NOMO-1 treated with DMSO at 0.1 percent for 48 hours (cell line): Measurements from ENCODE around the gene CIT.
"Not testable (repeated sequence)": the region's sequence is repeated elsewhere in the genome, so short reads cannot be mapped to it uniquely, and the experiment has no call there.

Source experiments
- DNase-seq: peaks from one replicate; lab custom pipeline; 2025; ENCODE audit not compliant: unreplicated experiment; lab: John Stamatoyannopoulos, UW

CIT gene, protein sequence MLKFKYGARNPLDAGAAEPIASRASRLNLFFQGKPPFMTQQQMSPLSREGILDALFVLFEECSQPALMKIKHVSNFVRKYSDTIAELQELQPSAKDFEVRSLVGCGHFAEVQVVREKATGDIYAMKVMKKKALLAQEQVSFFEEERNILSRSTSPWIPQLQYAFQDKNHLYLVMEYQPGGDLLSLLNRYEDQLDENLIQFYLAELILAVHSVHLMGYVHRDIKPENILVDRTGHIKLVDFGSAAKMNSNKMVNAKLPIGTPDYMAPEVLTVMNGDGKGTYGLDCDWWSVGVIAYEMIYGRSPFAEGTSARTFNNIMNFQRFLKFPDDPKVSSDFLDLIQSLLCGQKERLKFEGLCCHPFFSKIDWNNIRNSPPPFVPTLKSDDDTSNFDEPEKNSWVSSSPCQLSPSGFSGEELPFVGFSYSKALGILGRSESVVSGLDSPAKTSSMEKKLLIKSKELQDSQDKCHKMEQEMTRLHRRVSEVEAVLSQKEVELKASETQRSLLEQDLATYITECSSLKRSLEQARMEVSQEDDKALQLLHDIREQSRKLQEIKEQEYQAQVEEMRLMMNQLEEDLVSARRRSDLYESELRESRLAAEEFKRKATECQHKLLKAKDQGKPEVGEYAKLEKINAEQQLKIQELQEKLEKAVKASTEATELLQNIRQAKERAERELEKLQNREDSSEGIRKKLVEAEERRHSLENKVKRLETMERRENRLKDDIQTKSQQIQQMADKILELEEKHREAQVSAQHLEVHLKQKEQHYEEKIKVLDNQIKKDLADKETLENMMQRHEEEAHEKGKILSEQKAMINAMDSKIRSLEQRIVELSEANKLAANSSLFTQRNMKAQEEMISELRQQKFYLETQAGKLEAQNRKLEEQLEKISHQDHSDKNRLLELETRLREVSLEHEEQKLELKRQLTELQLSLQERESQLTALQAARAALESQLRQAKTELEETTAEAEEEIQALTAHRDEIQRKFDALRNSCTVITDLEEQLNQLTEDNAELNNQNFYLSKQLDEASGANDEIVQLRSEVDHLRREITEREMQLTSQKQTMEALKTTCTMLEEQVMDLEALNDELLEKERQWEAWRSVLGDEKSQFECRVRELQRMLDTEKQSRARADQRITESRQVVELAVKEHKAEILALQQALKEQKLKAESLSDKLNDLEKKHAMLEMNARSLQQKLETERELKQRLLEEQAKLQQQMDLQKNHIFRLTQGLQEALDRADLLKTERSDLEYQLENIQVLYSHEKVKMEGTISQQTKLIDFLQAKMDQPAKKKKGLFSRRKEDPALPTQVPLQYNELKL (N-terminal part only)

DNA sequence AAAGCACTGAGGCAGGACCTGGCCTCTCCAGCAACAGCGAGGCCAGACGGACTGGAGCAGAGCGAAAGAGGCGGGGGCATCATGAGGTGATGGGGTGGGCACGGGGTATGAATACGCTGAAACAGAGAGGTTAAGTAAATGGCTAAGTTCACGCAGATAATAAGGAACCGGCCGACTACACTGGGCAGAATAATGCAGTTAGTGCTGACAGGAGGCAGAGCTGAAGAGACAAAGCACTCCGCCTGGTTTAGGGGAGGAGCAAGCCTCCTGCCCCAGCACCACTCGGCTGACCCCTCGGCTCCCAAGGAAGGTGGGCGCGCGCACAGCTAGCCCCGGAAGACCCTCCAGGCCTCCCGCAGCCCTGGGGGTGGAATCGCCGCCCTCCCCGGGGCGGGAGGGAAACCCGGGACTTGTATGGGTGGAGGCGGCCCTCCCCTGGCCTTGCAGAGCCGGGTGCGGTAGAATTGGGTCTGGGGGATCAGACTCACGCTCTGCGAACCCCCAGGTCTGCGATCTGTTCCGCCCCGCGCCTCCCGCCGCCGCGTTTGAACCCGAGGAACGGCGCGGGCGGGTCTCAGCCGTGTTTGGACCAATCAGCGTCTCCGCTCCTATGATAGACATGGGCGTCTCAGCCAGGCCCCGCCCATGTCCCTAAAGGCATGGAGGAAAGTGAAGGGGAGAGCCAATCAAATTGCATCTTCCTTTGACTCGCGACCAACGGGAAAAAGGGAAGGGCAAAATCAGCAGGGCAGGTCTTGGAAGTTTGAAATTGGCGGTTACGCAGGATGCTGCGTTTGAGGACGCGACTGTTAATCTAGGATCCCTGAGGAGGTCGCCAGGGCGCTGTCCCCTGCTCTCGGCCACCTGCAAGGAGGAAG lies at the start of gene CIT:
TSS of gene CIT (minus strand) at position 560 of the 878 bp plus-strand sequence. CDS start 1,152 bp downstream, outside the sequence.
- peak; percentile 92 for DNase-seq

DNA sequence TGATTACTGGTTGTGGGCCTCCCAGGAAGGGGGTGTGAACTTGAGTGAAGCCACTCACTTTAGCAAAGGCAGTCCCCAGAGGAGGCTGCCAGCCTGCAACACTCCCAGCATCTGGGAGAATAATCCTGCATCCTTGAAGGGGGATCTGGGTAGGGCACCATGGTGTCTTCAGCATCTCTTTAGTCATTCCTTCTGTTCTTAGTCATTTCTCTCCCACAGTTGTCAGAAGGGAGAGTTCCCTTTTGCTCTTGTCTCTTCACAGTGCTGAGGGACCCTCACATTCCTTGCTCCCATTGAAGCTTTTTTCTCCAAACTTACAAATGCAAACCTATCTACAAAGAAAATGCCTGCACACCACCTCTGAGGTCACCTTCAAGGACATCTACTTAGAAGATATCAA lies 48.1 kb upstream of the CIT start:
- no peak for DNase-seq

- DNase-seq: no peak
Observed at GRCh38 chr12:119920064-119920463, 42.9 kb upstream of the CIT start.

DNA sequence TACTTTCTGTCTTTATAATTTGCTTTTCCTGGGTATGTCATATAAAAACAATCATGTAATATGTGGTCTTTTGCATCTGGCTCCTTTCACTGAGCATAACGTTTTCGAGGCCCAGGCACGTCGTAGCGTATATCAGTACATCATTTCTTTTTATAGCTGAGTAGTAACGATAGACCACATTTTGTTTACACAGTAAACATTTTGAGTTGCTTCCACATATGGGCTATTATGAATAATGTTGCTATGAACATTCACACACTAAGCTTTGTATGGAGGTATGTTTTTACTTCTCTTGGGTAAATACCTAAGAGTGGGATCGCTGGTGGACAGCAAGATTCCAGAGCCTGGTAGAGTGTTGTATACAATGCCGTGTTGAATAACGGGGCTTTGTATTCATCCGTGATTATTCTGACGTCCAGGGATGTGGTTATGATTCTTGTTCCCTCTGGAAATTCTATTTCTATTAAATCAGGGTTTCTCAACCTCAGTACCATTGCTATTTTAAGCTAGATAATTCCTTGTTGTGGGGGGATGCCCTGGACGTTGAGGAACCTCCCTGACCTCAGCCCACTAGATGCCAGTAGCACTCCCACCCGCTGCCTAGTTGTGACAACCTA lies 38.9 kb upstream of the CIT start:
- no peak for DNase-seq

GRCh38 chr12:119914666-119915065 lies 37.5 kb upstream of the CIT start:
- no peak for DNase-seq

DNA sequence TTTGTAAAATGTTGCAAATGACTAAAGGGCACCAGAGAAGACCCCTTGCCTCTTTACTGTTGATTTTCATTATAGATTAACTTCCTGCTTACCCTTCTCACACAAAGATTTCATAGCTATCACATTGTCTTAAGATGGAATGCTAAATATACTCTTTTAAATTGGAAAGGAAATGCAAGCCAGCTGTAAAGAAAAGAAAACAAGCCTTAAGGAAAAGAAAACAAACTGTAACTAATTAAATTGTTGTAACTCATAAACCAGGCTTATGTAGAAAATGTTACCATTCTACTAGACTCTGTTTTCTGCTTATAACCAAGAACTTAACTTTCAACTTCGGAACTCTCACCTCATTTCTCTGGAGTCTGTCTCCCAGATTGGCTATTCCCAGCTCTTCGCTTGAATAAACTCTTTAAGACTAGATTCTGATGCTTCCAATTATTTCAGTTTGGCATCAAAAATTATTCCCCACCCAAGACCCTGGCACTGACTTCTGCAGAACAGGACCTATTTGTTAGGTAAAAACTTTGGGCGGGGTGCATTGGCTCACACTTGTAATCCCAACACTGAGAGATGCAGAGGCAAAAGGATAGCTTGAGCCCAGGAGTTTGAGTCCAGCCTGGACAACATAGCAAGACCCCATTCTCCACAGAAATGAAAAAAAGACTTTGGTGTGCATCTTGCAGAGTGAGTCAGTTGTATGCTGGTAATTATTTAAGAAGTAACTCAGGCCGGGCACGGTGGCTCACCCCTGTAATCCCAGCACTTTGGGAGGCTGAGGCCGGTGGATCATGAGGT lies 36.6 kb upstream of the CIT start:
- no peak for DNase-seq

GRCh38 chr12:119911182-119911581 lies 34.1 kb upstream of the CIT start:
- DNase-seq: no peak

DNA sequence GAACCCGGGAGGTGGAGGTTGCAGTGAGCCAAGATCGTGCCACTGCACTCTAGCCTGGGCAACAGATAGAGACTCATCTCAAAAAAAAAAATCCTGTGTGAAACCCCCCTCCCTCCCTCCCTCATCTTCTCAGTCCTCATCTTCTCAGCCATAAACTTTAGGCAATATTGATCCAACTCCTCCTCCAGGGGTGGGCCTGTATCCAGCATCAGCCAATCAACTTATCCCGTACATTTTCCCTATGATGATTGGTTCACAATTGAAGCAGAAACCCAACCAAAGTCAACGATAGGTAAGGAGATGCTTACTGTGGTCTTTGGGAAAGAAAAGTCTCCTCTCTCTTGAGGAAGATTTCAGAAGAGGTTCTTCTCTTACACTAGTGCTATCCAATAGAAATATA lies 33.5 kb upstream of the CIT start:
- no peak for DNase-seq

GRCh38 chr12:119902084-119902509 lies 25.0 kb upstream of the CIT start:
- DNase-seq: peak; percentile 83

DNA sequence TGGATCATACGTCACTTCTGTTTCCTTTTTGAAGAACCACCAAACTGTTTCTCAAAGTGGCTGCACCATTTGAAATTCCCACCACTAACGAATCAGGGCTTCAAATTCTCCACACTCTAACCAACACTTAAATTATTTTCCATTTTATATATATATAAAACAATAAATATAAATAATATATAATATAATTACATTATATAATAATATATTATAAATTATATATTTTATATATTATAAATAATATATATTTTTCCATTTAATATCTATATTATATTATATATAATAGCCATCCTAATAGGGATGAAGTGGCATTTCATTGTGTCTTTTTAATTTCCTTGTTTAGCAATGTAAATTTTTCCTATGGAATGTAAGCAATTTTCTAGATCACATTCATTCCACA lies 24.6 kb upstream of the CIT start:
- no peak for DNase-seq

- DNase-seq: no peak
Observed at GRCh38 chr12:119894916-119895315, 17.8 kb upstream of the CIT start.

GRCh38 chr12:119892611-119893010 lies 15.5 kb upstream of the CIT start:
- not testable (repeated sequence) for DNase-seq

DNA sequence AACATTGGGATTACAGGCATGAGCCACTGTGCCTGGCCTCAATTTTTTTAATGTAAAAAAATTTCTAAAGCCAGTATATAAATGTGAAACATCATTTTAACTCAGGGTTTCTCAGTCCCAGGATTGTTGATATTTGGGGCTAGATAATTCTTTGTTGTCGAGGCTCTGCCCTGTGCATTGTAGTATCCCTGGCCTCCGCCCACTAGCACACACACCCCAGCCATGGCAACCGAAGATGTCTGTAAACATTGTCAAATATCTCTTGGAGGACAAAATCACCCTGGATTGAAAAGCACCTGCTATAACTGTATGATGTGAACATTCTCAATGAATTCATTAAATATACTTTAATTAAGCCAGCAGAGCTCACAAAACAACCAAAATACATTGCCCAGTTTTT lies 8.4 kb upstream of the CIT start:
- DNase-seq: no peak

DNA sequence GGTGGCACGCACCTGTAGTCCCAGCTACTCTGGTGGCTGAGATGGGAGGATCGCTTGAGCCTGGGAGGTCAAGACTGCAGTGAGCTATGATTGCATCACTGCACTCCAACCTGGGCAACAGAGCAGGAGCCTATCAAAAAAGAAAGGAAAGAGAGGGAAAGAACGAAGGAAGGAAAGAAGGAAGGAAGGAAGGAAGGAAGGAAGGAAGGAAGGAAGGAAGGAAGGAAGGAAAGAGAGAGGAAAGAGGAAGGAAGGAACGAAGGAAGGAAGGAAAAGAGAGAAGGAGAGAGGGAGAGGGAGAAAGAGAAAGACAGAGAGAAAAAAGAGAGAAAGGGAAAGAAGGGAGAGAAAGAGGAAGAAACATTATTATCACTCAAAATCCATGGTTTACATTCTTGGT lies 6.7 kb upstream of the CIT start:
- not testable (repeated sequence) for DNase-seq

- DNase-seq: no peak
Observed at GRCh38 chr12:119883237-119883636, 6.1 kb upstream of the CIT start.

DNA sequence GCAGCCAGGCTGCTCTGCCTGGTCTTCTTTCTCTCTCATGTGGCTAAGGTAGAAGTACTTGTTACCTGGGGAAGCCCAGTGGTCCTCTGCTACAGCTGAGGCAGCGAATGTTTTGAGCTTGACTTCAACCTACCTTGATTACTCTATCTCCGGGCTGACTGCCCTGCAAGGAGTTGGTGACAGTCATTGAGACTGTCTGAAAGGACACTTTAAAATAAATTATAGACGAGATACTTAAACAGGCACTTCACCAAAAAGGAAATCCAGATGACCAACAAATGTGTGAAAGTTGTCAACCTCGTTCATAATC lies 474 bp upstream of the CIT start:
- DNase-seq: no peak

DNA sequence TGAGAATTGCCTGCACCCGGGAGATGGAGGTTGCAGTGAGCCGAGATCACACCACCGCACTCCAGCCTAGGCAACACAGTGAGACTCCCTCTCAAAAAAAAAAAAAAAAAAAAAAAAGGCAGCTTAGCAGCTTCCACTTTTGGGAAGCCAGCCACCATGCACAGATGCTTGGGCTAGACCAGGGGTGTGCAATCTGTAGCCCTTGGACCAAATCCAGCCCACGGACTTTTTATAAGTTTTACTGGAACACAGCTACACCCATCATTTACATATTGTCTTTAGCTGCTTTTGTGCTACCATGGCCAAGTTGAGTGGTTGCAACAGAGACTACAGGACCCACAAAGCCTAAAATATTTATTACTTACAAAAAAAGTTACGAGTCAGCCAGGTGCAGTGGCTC lies 6.7 kb downstream of the CIT start:
- DNase-seq: no peak

- no peak for DNase-seq
Observed at GRCh38 chr12:119869720-119870119, 7.4 kb downstream of the CIT start.

DNA sequence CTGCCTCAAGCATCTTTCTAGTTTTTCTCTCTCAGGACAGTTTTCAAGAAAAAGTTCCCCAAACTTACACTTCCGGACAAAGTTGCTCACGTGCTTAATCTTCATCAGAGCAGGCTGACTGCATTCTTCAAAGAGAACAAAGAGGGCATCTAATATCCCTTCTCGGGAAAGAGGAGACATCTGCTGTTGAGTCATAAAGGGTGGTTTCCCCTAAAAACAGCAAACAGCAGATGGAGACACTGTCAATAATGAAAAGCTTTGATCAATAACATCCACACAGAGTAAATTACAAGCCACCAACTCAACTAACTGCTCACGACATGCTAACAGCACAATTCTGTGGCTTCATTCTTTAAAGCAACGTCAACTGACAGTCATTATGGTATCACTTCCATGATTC lies 8.1 kb downstream of the CIT start:
- no peak for DNase-seq
